BJ (cell line): ENCODE measurements around the gene COG1. TPM values are rescaled to one million over a fixed set of nuclear protein-coding genes. Genes with fewer than 3 reads are reported as not detected.
A peak's percentile ranks its signal among the peaks of the same experiment; 100 is the strongest.

ENCODE experiments used
- CTCF ChIA-PET: fragments of 350-600 bp; formaldehyde crosslinking; extraction: SDS; loops from one replicate; lab custom pipeline; 2021; ENCODE audit warnings: antibody characterized with exemption, inconsistent platforms; lab: Yijun Ruan, JAX
- POLR2A ChIA-PET: fragments of 300-600 bp; sonication (Branson Sonifier 250); formaldehyde crosslinking; extraction: SDS; loops from one replicate; lab custom pipeline; 2021; ENCODE audit warnings: antibody characterized with exemption; lab: Charles Lee
- DNase-seq: peaks from one replicate; pipeline ENCODE4 v3.0.0-alpha.2; 2011; ENCODE audit warnings: low read depth
- H3K27me3 ChIP-seq: 2 replicates; pipeline ENCODE4 v1.6.0; 2011; ENCODE audit warnings: low read length; ENCODE audit not compliant: control insufficient read depth, insufficient read depth
- H3K36me3 ChIP-seq: 2 replicates; pipeline ENCODE4 v1.5.1; 2011; ENCODE audit warnings: low read length; ENCODE audit not compliant: control insufficient read depth, insufficient read depth
- H3K4me3 ChIP-seq: 2 replicates; pipeline ENCODE4 v1.5.1; 2011; ENCODE audit warnings: low read depth, mild to moderate bottlenecking, control low read depth, low read length
- CTCF ChIP-seq: IDR thresholded peaks from 2 replicates; pipeline ENCODE4 v1.5.1; 2011; ENCODE audit warnings: low read depth, mild to moderate bottlenecking, control low read depth, inconsistent platforms, low read length, moderate library complexity; ENCODE audit not compliant: insufficient read depth
- polyA plus RNA-seq: library from polyadenylated mRNA; depleted of rRNA; stranded (reverse); fragments of >200 nt; gene quantifications from 2 replicates; pipeline ENCODE4 v1.2.3, GENCODE V29; 2011

Gene COG1
- polyA plus RNA-seq, 1 experiment: 54.9 TPM

- no peaks in the 10 kb centered on the region for H3K36me3 ChIP-seq
- ChIA-PET CTCF (interaction anchor here (0.8 kb wide), 1 partner anchor 166 kb away, joined by 3 read pairs; no protein-coding TSS in a partner anchor), POLR2A (no interaction called here)
- no peak overlapping the region for H3K4me3 ChIP-seq
- no peak for TF ChIP-seq CTCF
- peaks cover 2% of the 10 kb centered on the region for H3K27me3 ChIP-seq
- DNase-seq: no peak
Measured at GRCh38 chr17:73151916-73152632, 40.8 kb upstream of the COG1 start.

- POLR2A ChIA-PET: no interaction called here
- no peak overlapping the region for H3K4me3 ChIP-seq
Measured at GRCh38 chr17:73155410-73156165, 37.3 kb upstream of the COG1 start.

GRCh38 chr17:73156166-73156840 lies 36.6 kb upstream of the COG1 start:
- H3K27me3 ChIP-seq: peaks cover 2% of the 10 kb centered on the region
- DNase-seq: no peak
- no peaks in the 10 kb centered on the region for H3K36me3 ChIP-seq
- no peak overlapping the region for H3K4me3 ChIP-seq
- ChIA-PET POLR2A (no interaction called here), CTCF (interaction anchor here (0.6 to 4.6 kb wide), 32 partner anchors 10 to 599 kb away, joined by 3 to 82 read pairs (median 4); partner anchors contain the start of gene SSTR2)
- peak; percentile 93 for TF ChIP-seq CTCF

More at GRCh38 chr17:73155410-73156165, 37.3 kb upstream of the COG1 start:
- Histone ChIP-seq H3K27me3 (peaks cover 2% of the 10 kb centered on the region), H3K36me3 (no peaks in the 10 kb centered on the region)
- CTCF ChIA-PET: interaction anchor here (0.7 to 4.6 kb wide), 26 partner anchors 9 to 599 kb away, joined by 3 to 82 read pairs (median 4); partner anchors contain the start of gene SSTR2
- no peak for DNase-seq
- no peak for TF ChIP-seq CTCF

GRCh38 chr17:73156887-73157520 lies 35.9 kb upstream of the COG1 start:
- ChIA-PET POLR2A (no interaction called here), CTCF (interaction anchor here (0.6 to 4.6 kb wide), 28 partner anchors 9 to 600 kb away, joined by 3 to 82 read pairs (median 4); partner anchors contain the start of gene SSTR2)
- DNase-seq: no peak
- Histone ChIP-seq H3K36me3 (no peaks in the 10 kb centered on the region), H3K27me3 (peaks cover 3% of the 10 kb centered on the region; the same call in 1 of the 2 replicates), H3K4me3 (no peak overlapping the region)
- no peak for TF ChIP-seq CTCF
